Measurements from ENCODE around the gene ACSM4. TPM values are rescaled to one million over a fixed set of nuclear protein-coding genes. Genes with fewer than 3 reads are reported as not detected.
"Not testable (repeated sequence)": the region's sequence is repeated elsewhere in the genome, so short reads cannot be mapped to it uniquely, and the experiment has no call there.

ACSM4 gene
- polyA plus RNA-seq, 1 donor (not counting 4 experiments of a cell fraction or from before 2014, with no cell fraction given) = not detected

DNA sequence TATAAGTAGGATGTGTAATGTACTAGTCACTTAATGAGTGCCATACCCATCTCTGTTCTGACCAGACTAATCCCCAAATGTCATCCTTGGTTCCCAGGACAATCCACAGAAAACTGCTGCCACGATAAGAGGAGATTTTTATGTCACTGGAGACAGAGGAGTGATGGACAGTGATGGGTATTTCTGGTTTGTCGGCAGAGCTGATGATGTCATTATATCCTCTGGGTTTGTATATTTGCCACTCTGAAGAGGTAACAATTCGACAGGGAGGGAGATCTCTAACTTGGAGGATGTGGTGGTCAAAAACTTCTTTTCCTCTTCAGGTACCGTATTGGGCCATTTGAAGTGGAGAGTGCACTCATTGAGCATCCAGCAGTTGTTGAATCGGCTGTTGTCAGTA lies 20.3 kb downstream of the ACSM4 start:
- Histone ChIP-seq H4K20me1 (ENCODE audit: control insufficient read depth, extremely low read depth, insufficient read depth, low read length) (no peaks in the 10 kb centered on the region), H3K9me1 (ENCODE audit: control insufficient read depth, extremely low read depth, insufficient read depth, low read length) (no peaks in the 10 kb centered on the region), H3K27me3 (ENCODE audit: control insufficient read depth, extremely low read depth, insufficient read depth, low read length) (no peaks in the 10 kb centered on the region), H3K4me3 (ENCODE audit: control insufficient read depth in 2 of 3, extremely low read depth in 1 of 3, insufficient read depth in 2 of 3, low read depth in 1 of 3, low read length in 3 of 3) (no peak overlapping the region), H3K36me3 (ENCODE audit: control insufficient read depth in 2 of 2, extremely low read depth in 1 of 2, insufficient read depth in 2 of 2, low read length in 2 of 2) (no peaks in the 10 kb centered on the region), H3K79me2 (ENCODE audit: control insufficient read depth, insufficient read depth, low read length) (no peaks in the 10 kb centered on the region), H3K4me2 (ENCODE audit: control insufficient read depth, extremely low read depth, insufficient read depth, low read depth, low read length) (no peak overlapping the region), H3K9me3 (ENCODE audit: control insufficient read depth, low read depth, low read length) (no peaks in the 10 kb centered on the region), H3K9ac (ENCODE audit: control insufficient read depth, extremely low read depth, insufficient read depth, low read length) (no peak overlapping the region), H3K4me1 (ENCODE audit: control insufficient read depth, extremely low read depth, insufficient read depth, low read length) (no peaks in the 10 kb centered on the region), H3K27ac (ENCODE audit: control insufficient read depth, insufficient read depth, low read length) (no peak overlapping the region), H2AFZ (ENCODE audit: control insufficient read depth, low read length) (no peak overlapping the region)
- DNase-seq (ENCODE audit: low read depth, low spot score) (no peak), FAIRE-seq (no peak)
- dilution Hi-C loops (cut with MboI; ENCODE audit: extremely low pct_ligation_motif_present, low sequenced_read_pairs) = no loop called here
- TF ChIP-seq EZH2 (IDR thresholded peaks at IDR 0.05; ENCODE audit: low read length) = no peak
- TF ChIP-seq, protein P1, sequence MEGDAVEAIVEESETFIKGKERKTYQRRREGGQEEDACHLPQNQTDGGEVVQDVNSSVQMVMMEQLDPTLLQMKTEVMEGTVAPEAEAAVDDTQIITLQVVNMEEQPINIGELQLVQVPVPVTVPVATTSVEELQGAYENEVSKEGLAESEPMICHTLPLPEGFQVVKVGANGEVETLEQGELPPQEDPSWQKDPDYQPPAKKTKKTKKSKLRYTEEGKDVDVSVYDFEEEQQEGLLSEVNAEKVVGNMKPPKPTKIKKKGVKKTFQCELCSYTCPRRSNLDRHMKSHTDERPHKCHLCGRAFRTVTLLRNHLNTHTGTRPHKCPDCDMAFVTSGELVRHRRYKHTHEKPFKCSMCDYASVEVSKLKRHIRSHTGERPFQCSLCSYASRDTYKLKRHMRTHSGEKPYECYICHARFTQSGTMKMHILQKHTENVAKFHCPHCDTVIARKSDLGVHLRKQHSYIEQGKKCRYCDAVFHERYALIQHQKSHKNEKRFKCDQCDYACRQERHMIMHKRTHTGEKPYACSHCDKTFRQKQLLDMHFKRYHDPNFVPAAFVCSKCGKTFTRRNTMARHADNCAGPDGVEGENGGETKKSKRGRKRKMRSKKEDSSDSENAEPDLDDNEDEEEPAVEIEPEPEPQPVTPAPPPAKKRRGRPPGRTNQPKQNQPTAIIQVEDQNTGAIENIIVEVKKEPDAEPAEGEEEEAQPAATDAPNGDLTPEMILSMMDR (optimal IDR thresholded peaks at IDR 0.05 in 1 of 3, IDR thresholded peaks at IDR 0.05 in 1 of 3, conservative IDR thresholded peaks at IDR 0.05 in 1 of 3; ENCODE audit: extremely low read depth in 1 of 3, insufficient read depth in 2 of 3, low read length in 3 of 3) = no peak

DNA sequence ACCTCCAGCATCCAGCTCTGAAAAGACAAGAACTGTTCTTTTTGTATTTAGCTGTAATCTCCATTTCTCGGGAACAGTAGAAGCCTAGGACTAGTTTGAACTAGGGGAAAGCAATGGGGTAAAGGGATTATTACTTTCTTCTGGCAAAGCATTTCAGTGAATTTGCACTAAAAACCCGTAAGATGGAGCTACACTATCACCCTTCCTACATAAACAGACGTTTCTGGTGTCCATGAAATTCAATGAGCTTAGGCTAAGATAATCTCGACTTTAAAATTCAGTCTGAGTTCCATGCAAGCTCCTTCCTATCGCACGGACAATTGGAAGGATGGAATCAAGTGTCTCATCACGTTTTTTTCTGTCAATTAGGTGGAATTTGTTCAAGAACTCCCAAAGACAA lies 24.0 kb downstream of the ACSM4 start:
- Histone ChIP-seq H3K9me3 (ENCODE audit: control insufficient read depth, low read depth, low read length) (no peaks in the 10 kb centered on the region), H3K79me2 (ENCODE audit: control insufficient read depth, insufficient read depth, low read length) (no peaks in the 10 kb centered on the region), H2AFZ (ENCODE audit: control insufficient read depth, low read length) (no peak overlapping the region), H3K9ac (ENCODE audit: control insufficient read depth, extremely low read depth, insufficient read depth, low read length) (no peak overlapping the region), H3K27me3 (ENCODE audit: control insufficient read depth, extremely low read depth, insufficient read depth, low read length) (no peaks in the 10 kb centered on the region), H3K4me3 (ENCODE audit: control insufficient read depth in 2 of 3, extremely low read depth in 1 of 3, insufficient read depth in 2 of 3, low read depth in 1 of 3, low read length in 3 of 3) (no peak overlapping the region), H3K4me2 (ENCODE audit: control insufficient read depth, extremely low read depth, insufficient read depth, low read depth, low read length) (no peak overlapping the region), H4K20me1 (ENCODE audit: control insufficient read depth, extremely low read depth, insufficient read depth, low read length) (no peaks in the 10 kb centered on the region), H3K9me1 (ENCODE audit: control insufficient read depth, extremely low read depth, insufficient read depth, low read length) (no peaks in the 10 kb centered on the region), H3K4me1 (ENCODE audit: control insufficient read depth, extremely low read depth, insufficient read depth, low read length) (no peaks in the 10 kb centered on the region), H3K27ac (ENCODE audit: control insufficient read depth, insufficient read depth, low read length) (no peak overlapping the region), H3K36me3 (ENCODE audit: control insufficient read depth in 2 of 2, extremely low read depth in 1 of 2, insufficient read depth in 2 of 2, low read length in 2 of 2) (no peaks in the 10 kb centered on the region)
- dilution Hi-C loops (cut with MboI; ENCODE audit: extremely low pct_ligation_motif_present, low sequenced_read_pairs) = no loop called here
- TF ChIP-seq, protein P1 (optimal IDR thresholded peaks at IDR 0.05 in 1 of 3, IDR thresholded peaks at IDR 0.05 in 1 of 3, conservative IDR thresholded peaks at IDR 0.05 in 1 of 3; ENCODE audit: extremely low read depth in 1 of 3, insufficient read depth in 2 of 3, low read length in 3 of 3) = no peak
- no peak for TF ChIP-seq EZH2 (IDR thresholded peaks at IDR 0.05; ENCODE audit: low read length)
- FAIRE-seq = no peak
- no peak for DNase-seq (ENCODE audit: low read depth, low spot score)

DNA sequence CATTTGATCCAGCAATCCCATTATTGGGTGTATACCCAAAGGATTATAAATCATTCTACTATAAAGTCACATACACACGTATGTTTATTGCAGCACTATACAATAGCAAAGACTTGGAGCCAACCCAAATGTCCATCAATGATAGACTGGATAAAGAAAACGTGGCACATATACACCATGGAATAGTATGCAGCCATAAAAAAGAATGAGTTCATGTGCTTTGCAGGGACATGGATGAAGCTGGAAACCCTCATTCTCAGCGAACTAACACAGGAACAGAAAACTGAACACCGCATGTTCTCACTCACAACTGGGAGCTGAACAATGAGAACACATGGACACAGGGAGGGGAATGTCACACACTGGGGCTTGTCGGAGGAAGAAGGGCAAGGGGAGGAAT lies 33.9 kb downstream of the ACSM4 start:
- H3K27ac ChIP-seq (ENCODE audit: control insufficient read depth, insufficient read depth, low read length); H4K20me1 ChIP-seq (ENCODE audit: control insufficient read depth, extremely low read depth, insufficient read depth, low read length); H3K9me1 ChIP-seq (ENCODE audit: control insufficient read depth, extremely low read depth, insufficient read depth, low read length); H3K79me2 ChIP-seq (ENCODE audit: control insufficient read depth, insufficient read depth, low read length); H3K4me3 ChIP-seq (ENCODE audit: control insufficient read depth in 2 of 3, extremely low read depth in 1 of 3, insufficient read depth in 2 of 3, low read depth in 1 of 3, low read length in 3 of 3); H3K36me3 ChIP-seq (ENCODE audit: control insufficient read depth in 2 of 2, extremely low read depth in 1 of 2, insufficient read depth in 2 of 2, low read length in 2 of 2); dilution Hi-C loops (cut with MboI; ENCODE audit: extremely low pct_ligation_motif_present, low sequenced_read_pairs); H3K27me3 ChIP-seq (ENCODE audit: control insufficient read depth, extremely low read depth, insufficient read depth, low read length); H2AFZ ChIP-seq (ENCODE audit: control insufficient read depth, low read length); FAIRE-seq; H3K4me2 ChIP-seq (ENCODE audit: control insufficient read depth, extremely low read depth, insufficient read depth, low read depth, low read length); DNase-seq (ENCODE audit: low read depth, low spot score); H3K9ac ChIP-seq (ENCODE audit: control insufficient read depth, extremely low read depth, insufficient read depth, low read length); H3K4me1 ChIP-seq (ENCODE audit: control insufficient read depth, extremely low read depth, insufficient read depth, low read length); H3K9me3 ChIP-seq (ENCODE audit: control insufficient read depth, low read depth, low read length): not testable (repeated sequence)

Data from keratinocyte (primary cell).